H1 (cell line): ENCODE data around the gene SQOR. TPM values are rescaled to one million over a fixed set of nuclear protein-coding genes. Genes with fewer than 3 reads are reported as not detected.

ENCODE experiments used
- CTCF ChIA-PET: fragments of 300-600 bp; sonication (Branson Sonifier 250); formaldehyde crosslinking; loops from one replicate; lab custom pipeline; 2021; ENCODE audit not compliant: partially characterized antibody; lab: Charles Lee
- POLR2A ChIA-PET: fragments of 300-600 bp; sonication (Branson Sonifier 250); formaldehyde crosslinking; loops from one replicate; lab custom pipeline; 2021; ENCODE audit warnings: inconsistent platforms; ENCODE audit not compliant: partially characterized antibody; lab: Charles Lee
- DNase-seq, 2 experiments: peaks; one replicate each; pipeline versions ENCODE4 v3.0.0 to v3.0.0-alpha.2; 2010 to 2022; ENCODE audit warnings: low spot score in 2 of 2, low read depth in 1 of 2, mixed read lengths in 1 of 2
- FAIRE-seq: peaks from 2 replicates; lab custom pipeline; 2011; peaks lifted over from hg19 to GRCh38; lab: Jason Lieb, UNC
- H2AFZ ChIP-seq: 2 replicates; pipeline ENCODE4 v1.8.1; 2012; ENCODE audit warnings: low read length, inconsistent platforms
- H2AK5ac ChIP-seq: 2 replicates; pipeline ENCODE4 v1.6.1; 2013; ENCODE audit warnings: low read depth, low read length
- H2BK120ac ChIP-seq: replicated peaks from 2 replicates; pipeline ENCODE3; 2013; ENCODE audit warnings: low read depth, low read length, inconsistent platforms
- H2BK12ac ChIP-seq: 2 replicates; pipeline ENCODE4 v1.6.1; 2013; ENCODE audit warnings: low read depth, low read length
- H2BK15ac ChIP-seq: 2 replicates; pipeline ENCODE4 v1.6.1; 2013; ENCODE audit warnings: low read length
- H2BK20ac ChIP-seq: 2 replicates; pipeline ENCODE4 v1.6.1; 2013; ENCODE audit warnings: low read length
- H2BK5ac ChIP-seq: 2 replicates; pipeline ENCODE4 v1.6.1; 2013; ENCODE audit warnings: low read depth, low read length
- H3K14ac ChIP-seq: 2 replicates; pipeline ENCODE4 v1.6.1; 2013; ENCODE audit warnings: inconsistent platforms; ENCODE audit not compliant: insufficient read length
- H3K18ac ChIP-seq: 2 replicates; pipeline ENCODE4 v1.6.1; 2013; ENCODE audit warnings: low read length; ENCODE audit errors: extremely low read depth
- H3K23ac ChIP-seq: 2 replicates; pipeline ENCODE4 v1.6.1; 2013; ENCODE audit warnings: inconsistent platforms; ENCODE audit not compliant: insufficient read length
- H3K23me2 ChIP-seq: 2 replicates; pipeline ENCODE4 v1.6.1; 2013; ENCODE audit warnings: low read depth, low read length
- H3K27ac ChIP-seq: 2 replicates; pipeline ENCODE4 v1.6.1; 2011; ENCODE audit warnings: low read depth, low read length, inconsistent platforms
- H3K27me3 ChIP-seq, 4 experiments: replicated peaks in 1 of 4; 1 replicate in 1 of 4; 2 replicates in 3 of 4; pipeline versions ENCODE4 v1.6.1 to v1.8.1; 2011 to 2013; ENCODE audit warnings: low read length in 3 of 4, mild to moderate bottlenecking in 3 of 4, inconsistent platforms in 2 of 4, mixed read lengths in 2 of 4, moderate library complexity in 1 of 4; ENCODE audit not compliant: control insufficient read depth in 3 of 4, insufficient read depth in 3 of 4; ENCODE audit errors: extremely low read depth in 1 of 4
- H3K36me3 ChIP-seq, 4 experiments: 2 replicates each; pipeline versions ENCODE4 v1.6.1 to v1.8.1; 2011 to 2013; ENCODE audit warnings: mild to moderate bottlenecking in 4 of 4, low read length in 3 of 4, moderate library complexity in 2 of 4, control low read depth in 1 of 4, inconsistent platforms in 1 of 4; ENCODE audit not compliant: insufficient read depth in 4 of 4, control insufficient read depth in 2 of 4
- H3K4ac ChIP-seq: replicated peaks from 2 replicates; pipeline ENCODE3; 2013; ENCODE audit warnings: low read length, low read depth, mixed read lengths, inconsistent platforms; ENCODE audit not compliant: insufficient read length
- H3K4me1 ChIP-seq, 4 experiments: replicated peaks in 1 of 4; 1 replicate in 1 of 4; 2 replicates in 3 of 4; pipeline versions ENCODE4 v1.6.1 to v1.8.1; 2011 to 2013; ENCODE audit warnings: low read length in 3 of 4, inconsistent platforms in 2 of 4, mixed read lengths in 1 of 4; ENCODE audit not compliant: insufficient read depth in 4 of 4, control insufficient read depth in 3 of 4
- H3K4me2 ChIP-seq, 2 experiments: 2 replicates each; pipeline versions ENCODE4 v1.6.1 to v1.8.1; 2011 to 2013; ENCODE audit warnings: low read depth in 2 of 2, low read length in 2 of 2, control low read depth in 1 of 2, inconsistent platforms in 1 of 2, mild to moderate bottlenecking in 1 of 2; ENCODE audit not compliant: insufficient read depth in 1 of 2
- H3K4me3 ChIP-seq, 4 experiments: fragments of 200-600, 300-600 bp in 1 of 4; sonication (generic), shearing (Covaris generic), sonication (Bioruptor Twin) in 1 of 4; 2 replicates each; pipeline versions ENCODE4 v1.5.1 to v1.8.1; 2011 to 2016; ENCODE audit warnings: low read length in 4 of 4, low read depth in 3 of 4, control low read depth in 2 of 4, inconsistent platforms in 2 of 4, mild to moderate bottlenecking in 2 of 4, mixed read lengths in 1 of 4, moderate library complexity in 1 of 4; ENCODE audit not compliant: insufficient read depth in 2 of 4; ENCODE audit errors: extremely low read depth in 1 of 4
- H3K56ac ChIP-seq: replicated peaks from 2 replicates; pipeline ENCODE3; 2013; ENCODE audit warnings: low read depth, mild to moderate bottlenecking, mixed read lengths, low read length, inconsistent platforms; ENCODE audit not compliant: insufficient read length
- H3K79me1 ChIP-seq: 2 replicates; pipeline ENCODE4 v1.6.1; 2013; ENCODE audit warnings: low read depth, low read length, control low read depth
- H3K79me2 ChIP-seq, 2 experiments: 2 replicates each; pipeline versions ENCODE4 v1.6.1 to v1.8.1; 2012 to 2013; ENCODE audit warnings: low read length in 2 of 2, mild to moderate bottlenecking in 2 of 2, inconsistent platforms in 1 of 2; ENCODE audit not compliant: insufficient read depth in 2 of 2, control insufficient read depth in 1 of 2
- H3K9ac ChIP-seq, 4 experiments: replicated peaks in 1 of 4; 1 replicate in 1 of 4; 2 replicates in 3 of 4; pipeline versions ENCODE4 v1.6.1 to v1.8.1; 2011 to 2013; ENCODE audit warnings: low read depth in 3 of 4, low read length in 3 of 4, control low read depth in 2 of 4, mild to moderate bottlenecking in 2 of 4, moderate library complexity in 2 of 4, inconsistent platforms in 1 of 4; ENCODE audit errors: extremely low read depth in 1 of 4
- H3K9me3 ChIP-seq, 2 experiments: 2 replicates each; pipeline versions ENCODE4 v1.6.1 to v1.8.1; 2012 to 2013; ENCODE audit warnings: mild to moderate bottlenecking in 2 of 2, moderate library complexity in 2 of 2, control low read depth in 1 of 2, inconsistent platforms in 1 of 2, low read depth in 1 of 2, low read length in 1 of 2, mixed read lengths in 1 of 2; ENCODE audit not compliant: insufficient read depth in 2 of 2
- H4K20me1 ChIP-seq, 2 experiments: replicated peaks in 1 of 2; 2 replicates each; pipeline versions ENCODE3 to v1.8.1; 2011 to 2013; ENCODE audit warnings: inconsistent platforms in 2 of 2, low read length in 2 of 2, mild to moderate bottlenecking in 1 of 2; ENCODE audit not compliant: insufficient read depth in 2 of 2, control insufficient read depth in 1 of 2
- H4K5ac ChIP-seq: 2 replicates; pipeline ENCODE4 v1.6.1; 2013; ENCODE audit warnings: low read length, low read depth, mixed read lengths, inconsistent platforms; ENCODE audit not compliant: insufficient read length
- H4K8ac ChIP-seq: 2 replicates; pipeline ENCODE4 v1.8.0; 2013; ENCODE audit warnings: mild to moderate bottlenecking, moderate library complexity, low read length, inconsistent platforms; ENCODE audit not compliant: insufficient read depth; ENCODE audit errors: extremely low read depth
- H4K91ac ChIP-seq: replicated peaks from 2 replicates; pipeline ENCODE3; 2013; ENCODE audit warnings: low read length, mixed read lengths, inconsistent platforms; ENCODE audit not compliant: insufficient read length
- CEBPB ChIP-seq: IDR thresholded peaks from 2 replicates; pipeline ENCODE4 v1.6.1; 2012; ENCODE audit warnings: low read depth, low read length
- GABPA ChIP-seq: IDR thresholded peaks from 2 replicates; pipeline ENCODE4 v1.6.1; 2011; ENCODE audit warnings: mild to moderate bottlenecking, low read length, moderate library complexity, borderline replicate concordance; ENCODE audit not compliant: insufficient read depth
- MAX ChIP-seq: IDR thresholded peaks from 2 replicates; pipeline ENCODE4 v1.6.1; 2012; ENCODE audit warnings: inconsistent platforms
- RAD21 ChIP-seq, 2 experiments: IDR thresholded peaks in 1 of 2; conservative IDR thresholded peaks in 1 of 2; 2 replicates each; pipeline ENCODE4 v1.6.1; 2011; ENCODE audit warnings: low read depth in 2 of 2, low read length in 2 of 2, improper control_type of control experiment in 1 of 2, inconsistent platforms in 1 of 2, mild to moderate bottlenecking in 1 of 2, moderate library complexity in 1 of 2
- RNF2 ChIP-seq: fragments of 200-900, 300-1000 bp; sonication (generic); IDR thresholded peaks from 2 replicates; pipeline ENCODE4 v1.7.1; 2016; ENCODE audit warnings: borderline replicate concordance, low read depth, mild to moderate bottlenecking, antibody characterized with exemption, low read length; ENCODE audit not compliant: poor library complexity, severe bottlenecking; ENCODE audit errors: missing control alignments
- SIX5 ChIP-seq: IDR thresholded peaks from 2 replicates; pipeline ENCODE4 v1.6.1; 2011; ENCODE audit warnings: mild to moderate bottlenecking, low read depth, low read length
- SUZ12 ChIP-seq: fragments of 200-600 bp; sonication (generic); IDR thresholded peaks from 2 replicates; pipeline ENCODE4 v1.6.1; 2012; ENCODE audit warnings: mild to moderate bottlenecking, inconsistent platforms, low read length, moderate library complexity, mixed read lengths
- TAF1 ChIP-seq: IDR thresholded peaks from 2 replicates; pipeline ENCODE4 v1.6.1; 2011; ENCODE audit warnings: mild to moderate bottlenecking, low read depth, low read length
- TBP ChIP-seq: IDR thresholded peaks from 2 replicates; pipeline ENCODE4 v1.6.1; 2011; ENCODE audit warnings: low read depth, low read length, improper control_type of control experiment
- WGBS, 2 experiments: shearing (Covaris generic) in 1 of 2; methylation state at CpG; one replicate each; pipeline versions ENCODE4 v1.1.6 to v1.1.7; 2013 to 2015; ENCODE audit warnings: low lambda C conversion rate in 2 of 2, mixed read lengths in 2 of 2, inconsistent platforms in 1 of 2, low coverage in 1 of 2, missing lambda C conversion rate in 1 of 2; ENCODE audit not compliant: insufficient replicate concordance in 2 of 2, insufficient coverage in 1 of 2, insufficient read length in 1 of 2; ENCODE audit errors: extremely low coverage in 1 of 2, missing lambda C conversion rate in 1 of 2; 5-methylcytosine and 5-hydroxymethylcytosine counted together
- polyA plus RNA-seq, 7 experiments: library from polyadenylated mRNA; depleted of rRNA in 3 of 7; stranded (reverse) in 5 of 7; unstranded in 2 of 7; fragments of >200 nt in 5 of 7; fragments of 200-250 nt in 2 of 7; gene quantifications; 1 replicate in 5 of 7; 2 replicates in 1 of 7; 4 replicates in 1 of 7; pipeline versions ENCODE4 v1.2.1 to v1.2.3, GENCODE V29; 2011 to 2013; ENCODE audit warnings: missing spikeins in 2 of 7, mixed read lengths in 2 of 7
- total RNA-seq: library from RNA; stranded (reverse); fragmentation: NEBNext Ultra II Directional; extraction: Animal tissue kit (Norgen Biotek cat#: 25700); gene quantifications from 2 replicates; pipeline ENCODE4 v1.2.1, GENCODE V29; 2021

The SQOR gene
- total and polyA plus RNA-seq, 2 of the 8 experiments (the other 6 are each of a cell fraction or from before 2014, with no cell fraction given), result 0.20 to 0.22 TPM

DNA sequence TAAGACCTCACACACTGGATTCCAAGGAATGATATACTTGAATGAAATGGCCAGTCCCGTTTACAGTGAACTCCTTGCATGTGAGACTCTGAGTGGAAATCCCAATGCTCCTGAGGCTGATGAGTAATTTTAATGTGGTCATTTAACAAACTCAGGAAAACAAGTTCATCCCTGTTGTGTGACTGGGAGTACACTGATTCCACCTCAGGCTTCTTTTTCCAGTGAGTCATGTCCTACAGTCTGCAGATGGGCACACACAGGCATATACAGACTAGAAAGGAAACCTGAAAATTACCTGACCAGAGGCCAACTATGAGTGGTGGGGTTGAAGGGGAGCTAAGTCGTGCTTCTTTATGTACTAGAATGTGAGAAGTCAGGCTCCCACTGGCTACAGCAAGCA, 5.8 kb downstream of the SQOR start:
- POLR2A ChIA-PET, result no interaction called here
- H4K20me1 ChIP-seq, result no peaks in the 10 kb centered on the region
- DNase-seq, result no peak
- no peak overlapping the region for H2AFZ ChIP-seq
- no peak overlapping the region for H3K56ac ChIP-seq
- no peaks in the 10 kb centered on the region for H3K23me2 ChIP-seq
- H2BK12ac ChIP-seq, result no peak overlapping the region
- no peak overlapping the region for H3K27ac ChIP-seq
- H2BK20ac ChIP-seq, result no peak overlapping the region
- no peaks in the 10 kb centered on the region for H3K9me3 ChIP-seq
- no peaks in the 10 kb centered on the region for H3K79me1 ChIP-seq
- H3K4ac ChIP-seq, result no peak overlapping the region
- H3K18ac ChIP-seq, result no peak overlapping the region
- no peak overlapping the region for H2BK120ac ChIP-seq
- no peak overlapping the region for H2AK5ac ChIP-seq
- H4K91ac ChIP-seq, result no peak overlapping the region
- no peak overlapping the region for H2BK15ac ChIP-seq
- no peak overlapping the region for H3K14ac ChIP-seq
- no peaks in the 10 kb centered on the region for H3K4me1 ChIP-seq
- no peaks in the 10 kb centered on the region for H3K79me2 ChIP-seq
- no peak overlapping the region for H3K4me3 ChIP-seq
- no peak overlapping the region for H3K4me2 ChIP-seq
- H4K5ac ChIP-seq, result no peak overlapping the region
- H4K8ac ChIP-seq, result no peak overlapping the region
- no peak overlapping the region for H3K23ac ChIP-seq
- H3K36me3 ChIP-seq, result no peaks in the 10 kb centered on the region
- H2BK5ac ChIP-seq, result no peak overlapping the region
- CTCF ChIA-PET, result interaction anchor here (1.0 to 2.1 kb wide), 5 partner anchors 10 to 183 kb away, joined by 3 to 6 read pairs (median 4); no protein-coding TSS in a partner anchor
- no peak overlapping the region for H3K9ac ChIP-seq
- no peak for TF ChIP-seq RNF2
- TF ChIP-seq RAD21 (IDR thresholded peaks at IDR 0.05 in 1 of 2, conservative IDR thresholded peaks at IDR 0.05 in 1 of 2; ENCODE audit: low read depth in 2 of 2, low read length in 2 of 2), result no peak
- TF ChIP-seq SIX5, result no peak
- no peak for TF ChIP-seq CEBPB
- no peak for TF ChIP-seq TAF1
- no peak for TF ChIP-seq MAX
- TF ChIP-seq GABPA, result no peak
- no peak for TF ChIP-seq TBP
- no peak for TF ChIP-seq SUZ12
- no peak for FAIRE-seq
- H3K27me3 ChIP-seq, result peaks cover 0 to 9% (median 5%) of the 10 kb centered on the region in 4 experiments; a peak in 6 of 7 replicates
- 67% methylated on average over 2 of the region's 2 CpGs; no CpG with 5 or more reads in 1 of the 2 experiments for WGBS, 2 experiments
